HEK293 (cell line): ENCODE measurements around the gene HOXB13.
A peak's percentile ranks its signal among the peaks of the same experiment; 100 is the strongest.

Experiments
- CTCF ChIA-PET: fragments of 350-600 bp; formaldehyde crosslinking; extraction: SDS; loops from one replicate; lab custom pipeline; 2021; ENCODE audit warnings: antibody characterized with exemption; lab: Yijun Ruan, JAX
- POLR2A ChIA-PET: fragments of 300-600 bp; formaldehyde crosslinking; extraction: SDS; loops from one replicate; lab custom pipeline; 2020; ENCODE audit warnings: antibody characterized with exemption, inconsistent platforms; lab: Yijun Ruan, JAX
- H3K27ac ChIP-seq: fragments of 200-500 bp; sonication (Bioruptor generic); 2 replicates; pipeline ENCODE4 v1.5.1; 2014; ENCODE audit warnings: low read depth, low read length, control low read depth, inconsistent platforms; ENCODE audit errors: extremely low read depth
- H3K36me3 ChIP-seq, 2 experiments: fragments of 200-500 bp in 1 of 2; sonication (Bioruptor generic) in 1 of 2; 1 replicate in 1 of 2; 2 replicates in 1 of 2; pipeline ENCODE4 v1.5.1; 2014 to 2017; ENCODE audit warnings: inconsistent platforms in 2 of 2, low read length in 2 of 2; ENCODE audit not compliant: control insufficient read depth in 2 of 2, insufficient read depth in 1 of 2
- H3K4me1 ChIP-seq: fragments of 200-500 bp; sonication (Bioruptor generic); 2 replicates; pipeline ENCODE4 v1.5.1; 2014; ENCODE audit warnings: mild to moderate bottlenecking, low read length, inconsistent platforms; ENCODE audit not compliant: control insufficient read depth, insufficient read depth
- H3K4me3 ChIP-seq: 2 replicates; pipeline ENCODE4 v1.5.1; 2011; ENCODE audit warnings: low read depth, mild to moderate bottlenecking, control low read depth, low read length, moderate library complexity
- H3K9me3 ChIP-seq: fragments of 200-500 bp; sonication (Bioruptor generic); 2 replicates; pipeline ENCODE4 v1.5.1; 2014; ENCODE audit warnings: low read depth, low read length, inconsistent platforms; ENCODE audit not compliant: control insufficient read depth, insufficient read depth
- BCL11A ChIP-seq: fragments of 450-650 bp; formaldehyde crosslinking; IDR thresholded peaks from 2 replicates; pipeline ENCODE4 v1.5.1; 2016; ENCODE audit warnings: low read depth, missing biosample characterization, missing genetic modification characterization
- GLIS1 ChIP-seq: fragments of 450-650 bp; formaldehyde crosslinking; IDR thresholded peaks from 2 replicates; pipeline ENCODE4 v1.5.1; 2016; ENCODE audit warnings: missing biosample characterization, missing genetic modification characterization
- HOXC10 ChIP-seq: sonication (generic); formaldehyde crosslinking; IDR thresholded peaks from 2 replicates; pipeline ENCODE4 v1.8.1; 2023; ENCODE audit warnings: mild to moderate bottlenecking, missing genetic modification reagents
- KLF8 ChIP-seq: fragments of 450-650 bp; formaldehyde crosslinking; IDR thresholded peaks from 2 replicates; pipeline ENCODE4 v1.5.1; 2016; ENCODE audit warnings: missing biosample characterization, missing genetic modification characterization
- OSR2 ChIP-seq: fragments of 450-650 bp; formaldehyde crosslinking; IDR thresholded peaks from 2 replicates; pipeline ENCODE4 v1.5.1; 2016; ENCODE audit warnings: missing biosample characterization, missing genetic modification characterization
- ZBTB1 ChIP-seq: fragments of 450-650 bp; formaldehyde crosslinking; IDR thresholded peaks from 2 replicates; pipeline ENCODE4 v1.5.1; 2016; ENCODE audit warnings: missing biosample characterization, missing genetic modification characterization
- ZBTB48 ChIP-seq: fragments of 450-650 bp; formaldehyde crosslinking; IDR thresholded peaks from 2 replicates; pipeline ENCODE4 v1.5.1; 2016; ENCODE audit warnings: missing biosample characterization, missing genetic modification characterization
- ZNF266 ChIP-seq: fragments of 450-650 bp; formaldehyde crosslinking; IDR thresholded peaks from 2 replicates; pipeline ENCODE4 v1.5.1; 2016; ENCODE audit warnings: missing biosample characterization, missing genetic modification characterization, low read depth
- ZNF311 ChIP-seq: fragments of 450-650 bp; formaldehyde crosslinking; IDR thresholded peaks from 2 replicates; pipeline ENCODE4 v1.5.1; 2017; ENCODE audit warnings: missing biosample characterization, missing genetic modification characterization, borderline replicate concordance
- ZNF335 ChIP-seq: fragments of 450-650 bp; formaldehyde crosslinking; conservative IDR thresholded peaks from 2 replicates; pipeline ENCODE4 v1.5.1; 2016; ENCODE audit warnings: missing biosample characterization, missing genetic modification characterization
- ZNF341 ChIP-seq: fragments of 450-650 bp; formaldehyde crosslinking; IDR thresholded peaks from 2 replicates; pipeline ENCODE4; 2016; ENCODE audit warnings: low read depth, missing biosample characterization, missing genetic modification characterization
- ZNF350 ChIP-seq: fragments of 450-650 bp; formaldehyde crosslinking; IDR thresholded peaks from 2 replicates; pipeline ENCODE4 v1.5.0; 2017; ENCODE audit warnings: missing biosample characterization, mild to moderate bottlenecking, missing genetic modification characterization
- ZNF404 ChIP-seq: fragments of 450-650 bp; formaldehyde crosslinking; IDR thresholded peaks from 2 replicates; pipeline ENCODE4 v1.5.1; 2017; ENCODE audit warnings: missing biosample characterization, missing genetic modification characterization
- ZNF433 ChIP-seq: fragments of 450-650 bp; formaldehyde crosslinking; IDR thresholded peaks from 2 replicates; pipeline ENCODE4 v1.5.1; 2016; ENCODE audit warnings: missing biosample characterization, missing genetic modification characterization, low read depth
- ZNF555 ChIP-seq: fragments of 450-650 bp; formaldehyde crosslinking; conservative IDR thresholded peaks from 2 replicates; pipeline ENCODE4 v1.5.1; 2017; ENCODE audit warnings: missing biosample characterization, mild to moderate bottlenecking, missing genetic modification characterization, inconsistent platforms
- ZNF561 ChIP-seq: fragments of 450-650 bp; IDR thresholded peaks from 2 replicates; pipeline ENCODE4 v1.5.1; 2018; ENCODE audit warnings: missing biosample characterization, missing genetic modification characterization, borderline replicate concordance
- ZNF610 ChIP-seq: fragments of 450-650 bp; formaldehyde crosslinking; IDR thresholded peaks from 2 replicates; pipeline ENCODE4 v1.5.1; 2016; ENCODE audit warnings: missing biosample characterization, missing genetic modification characterization, borderline replicate concordance
- ZNF660 ChIP-seq: fragments of 450-650 bp; IDR thresholded peaks from 2 replicates; pipeline ENCODE4 v1.5.1; 2018; ENCODE audit warnings: missing biosample characterization, mild to moderate bottlenecking, missing genetic modification characterization
- ZNF677 ChIP-seq: fragments of 450-650 bp; IDR thresholded peaks from 2 replicates; pipeline ENCODE4 v1.5.0; 2018; ENCODE audit warnings: missing biosample characterization, mild to moderate bottlenecking, missing genetic modification characterization, moderate library complexity
- ZNF777 ChIP-seq: fragments of 450-650 bp; formaldehyde crosslinking; IDR thresholded peaks from 2 replicates; pipeline ENCODE4 v1.5.1; 2017; ENCODE audit warnings: missing biosample characterization, missing genetic modification characterization, borderline replicate concordance
- TF ChIP-seq, protein P1 (sequence below): fragments of 450-650 bp; formaldehyde crosslinking; IDR thresholded peaks from 2 replicates; pipeline ENCODE4 v1.5.1; 2016; ENCODE audit warnings: missing biosample characterization, missing genetic modification characterization
- TF ChIP-seq, protein P2 (sequence below): fragments of 450-650 bp; formaldehyde crosslinking; conservative IDR thresholded peaks from 2 replicates; pipeline ENCODE4 v1.5.1; 2016; ENCODE audit warnings: low read depth, missing biosample characterization, missing genetic modification characterization
- TF ChIP-seq, protein P3 (sequence below): fragments of 450-650 bp; formaldehyde crosslinking; IDR thresholded peaks from 2 replicates; pipeline ENCODE4 v1.5.1; 2017; ENCODE audit warnings: missing biosample characterization, missing genetic modification characterization

The HOXB13 gene

GRCh38 chr17:48751172-48751571 is 22.6 kb upstream of the HOXB13 start:
- Histone ChIP-seq H3K36me3 (no peaks in the 10 kb centered on the region), H3K9me3 (no peaks in the 10 kb centered on the region), H3K4me1 (0 out of 2 replicates have a peak, but pooled peaks cover 2% of the 10 kb centered on the region), H3K4me3 (no peak overlapping the region), H3K27ac (no peak overlapping the region)
- no peak for TF ChIP-seq ZNF561 (tag by site-specific recombination)
- TF ChIP-seq, protein P1, sequence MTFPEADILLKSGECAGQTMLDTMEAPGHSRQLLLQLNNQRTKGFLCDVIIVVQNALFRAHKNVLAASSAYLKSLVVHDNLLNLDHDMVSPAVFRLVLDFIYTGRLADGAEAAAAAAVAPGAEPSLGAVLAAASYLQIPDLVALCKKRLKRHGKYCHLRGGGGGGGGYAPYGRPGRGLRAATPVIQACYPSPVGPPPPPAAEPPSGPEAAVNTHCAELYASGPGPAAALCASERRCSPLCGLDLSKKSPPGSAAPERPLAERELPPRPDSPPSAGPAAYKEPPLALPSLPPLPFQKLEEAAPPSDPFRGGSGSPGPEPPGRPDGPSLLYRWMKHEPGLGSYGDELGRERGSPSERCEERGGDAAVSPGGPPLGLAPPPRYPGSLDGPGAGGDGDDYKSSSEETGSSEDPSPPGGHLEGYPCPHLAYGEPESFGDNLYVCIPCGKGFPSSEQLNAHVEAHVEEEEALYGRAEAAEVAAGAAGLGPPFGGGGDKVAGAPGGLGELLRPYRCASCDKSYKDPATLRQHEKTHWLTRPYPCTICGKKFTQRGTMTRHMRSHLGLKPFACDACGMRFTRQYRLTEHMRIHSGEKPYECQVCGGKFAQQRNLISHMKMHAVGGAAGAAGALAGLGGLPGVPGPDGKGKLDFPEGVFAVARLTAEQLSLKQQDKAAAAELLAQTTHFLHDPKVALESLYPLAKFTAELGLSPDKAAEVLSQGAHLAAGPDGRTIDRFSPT (tag by site-specific recombination) = no peak
- TF ChIP-seq ZNF350 (tag by site-specific recombination) = no peak
- TF ChIP-seq ZNF433 (tag by site-specific recombination) = no peak
- peak; percentile 48 for TF ChIP-seq ZNF335 (tag by site-specific recombination)
- peak; percentile 65 for TF ChIP-seq ZNF341 (tag by site-specific recombination)
- TF ChIP-seq, protein P2, sequence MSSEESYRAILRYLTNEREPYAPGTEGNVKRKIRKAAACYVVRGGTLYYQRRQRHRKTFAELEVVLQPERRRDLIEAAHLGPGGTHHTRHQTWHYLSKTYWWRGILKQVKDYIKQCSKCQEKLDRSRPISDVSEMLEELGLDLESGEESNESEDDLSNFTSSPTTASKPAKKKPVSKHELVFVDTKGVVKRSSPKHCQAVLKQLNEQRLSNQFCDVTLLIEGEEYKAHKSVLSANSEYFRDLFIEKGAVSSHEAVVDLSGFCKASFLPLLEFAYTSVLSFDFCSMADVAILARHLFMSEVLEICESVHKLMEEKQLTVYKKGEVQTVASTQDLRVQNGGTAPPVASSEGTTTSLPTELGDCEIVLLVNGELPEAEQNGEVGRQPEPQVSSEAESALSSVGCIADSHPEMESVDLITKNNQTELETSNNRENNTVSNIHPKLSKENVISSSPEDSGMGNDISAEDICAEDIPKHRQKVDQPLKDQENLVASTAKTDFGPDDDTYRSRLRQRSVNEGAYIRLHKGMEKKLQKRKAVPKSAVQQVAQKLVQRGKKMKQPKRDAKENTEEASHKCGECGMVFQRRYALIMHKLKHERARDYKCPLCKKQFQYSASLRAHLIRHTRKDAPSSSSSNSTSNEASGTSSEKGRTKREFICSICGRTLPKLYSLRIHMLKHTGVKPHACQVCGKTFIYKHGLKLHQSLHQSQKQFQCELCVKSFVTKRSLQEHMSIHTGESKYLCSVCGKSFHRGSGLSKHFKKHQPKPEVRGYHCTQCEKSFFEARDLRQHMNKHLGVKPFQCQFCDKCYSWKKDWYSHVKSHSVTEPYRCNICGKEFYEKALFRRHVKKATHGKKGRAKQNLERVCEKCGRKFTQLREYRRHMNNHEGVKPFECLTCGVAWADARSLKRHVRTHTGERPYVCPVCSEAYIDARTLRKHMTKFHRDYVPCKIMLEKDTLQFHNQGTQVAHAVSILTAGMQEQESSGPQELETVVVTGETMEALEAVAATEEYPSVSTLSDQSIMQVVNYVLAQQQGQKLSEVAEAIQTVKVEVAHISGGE (tag by site-specific recombination) = peak; percentile 35; the same call in 1 of the 2 replicates
- no peak for TF ChIP-seq ZBTB1 (tag by site-specific recombination)
- no peak for TF ChIP-seq ZNF266
- TF ChIP-seq ZNF677 = no peak
- no peak for TF ChIP-seq ZBTB48 (tag by site-specific recombination)
- TF ChIP-seq ZNF660 (tag by site-specific recombination) = no peak
- TF ChIP-seq, protein P3, sequence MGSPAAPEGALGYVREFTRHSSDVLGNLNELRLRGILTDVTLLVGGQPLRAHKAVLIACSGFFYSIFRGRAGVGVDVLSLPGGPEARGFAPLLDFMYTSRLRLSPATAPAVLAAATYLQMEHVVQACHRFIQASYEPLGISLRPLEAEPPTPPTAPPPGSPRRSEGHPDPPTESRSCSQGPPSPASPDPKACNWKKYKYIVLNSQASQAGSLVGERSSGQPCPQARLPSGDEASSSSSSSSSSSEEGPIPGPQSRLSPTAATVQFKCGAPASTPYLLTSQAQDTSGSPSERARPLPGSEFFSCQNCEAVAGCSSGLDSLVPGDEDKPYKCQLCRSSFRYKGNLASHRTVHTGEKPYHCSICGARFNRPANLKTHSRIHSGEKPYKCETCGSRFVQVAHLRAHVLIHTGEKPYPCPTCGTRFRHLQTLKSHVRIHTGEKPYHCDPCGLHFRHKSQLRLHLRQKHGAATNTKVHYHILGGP (tag by site-specific recombination) = no peak
- no peak for TF ChIP-seq ZNF311 (tag by site-specific recombination)
- TF ChIP-seq HOXC10 (CRISPR knock-in tag) = no peak
- ChIA-PET CTCF (interaction anchor here (0.7 to 1.3 kb wide), 4 partner anchors 25 to 73 kb away, joined by 3 to 5 read pairs (median 4); no protein-coding TSS in a partner anchor), POLR2A (no interaction called here)

GRCh38 chr17:48749621-48750553 is 21.3 kb upstream of the HOXB13 start:
- ChIA-PET POLR2A (interaction anchor here (1.3 kb wide), 1 partner anchor 8 kb away, joined by 4 read pairs; no protein-coding TSS in a partner anchor), CTCF (interaction anchor here (0.5 to 3.4 kb wide), 2 partner anchors 41 to 57 kb away, joined by 3 to 10 read pairs; no protein-coding TSS in a partner anchor)
- Histone ChIP-seq H3K27ac (no peak overlapping the region), H3K4me3 (no peak overlapping the region), H3K9me3 (no peaks in the 10 kb centered on the region)
- TF ChIP-seq ZNF610 (tag by site-specific recombination) (no peak), ZNF555 (tag by site-specific recombination) (no peak), OSR2 (tag by site-specific recombination) (no peak), GLIS1 (tag by site-specific recombination) (no peak), BCL11A (tag by site-specific recombination) (no peak), ZNF404 (tag by site-specific recombination) (no peak), ZNF777 (tag by site-specific recombination) (no peak), KLF8 (tag by site-specific recombination) (no peak)
- TF ChIP-seq, all 188 proteins: peak for 0
- Histone ChIP-seq H3K36me3 (no peaks in the 10 kb centered on the region), H3K4me1 (0 out of 2 replicates have a peak, but pooled peaks cover 2% of the 10 kb centered on the region)
